GM23338 (cell line): Measurements from ENCODE around the gene PRDM1. TPM values are rescaled to one million over a fixed set of nuclear protein-coding genes. Genes with fewer than 3 reads are reported as not detected.

Source experiments
- ATAC-seq: fragments of 200-7000 bp; cut with Tn5 transposase; 3 replicates; pipeline ENCODE4 v1.9.1; 2020
- DNase-seq: peaks from one replicate; pipeline ENCODE4 v3.0.0-alpha.2; 2015; ENCODE audit warnings: low spot score
- H2AFZ ChIP-seq: fragments of 200-600 bp; sonication (generic); 2 replicates; pipeline ENCODE4 v1.8.0; 2016; ENCODE audit warnings: antibody characterized with exemption, mild to moderate bottlenecking, moderate library complexity
- H3F3A ChIP-seq: fragments of 200-600 bp; sonication (generic); replicated peaks from 2 replicates; pipeline ENCODE4 v1.8.0; 2017; ENCODE audit warnings: antibody characterized with exemption, mixed run types, low read depth
- H3K27ac ChIP-seq: fragments of 200-600 bp; sonication (generic); 2 replicates; pipeline ENCODE4 v1.6.1; 2016; ENCODE audit warnings: low read depth
- H3K27me3 ChIP-seq: fragments of 200-600 bp; sonication (generic); 2 replicates; pipeline ENCODE4 v1.8.0; 2016; ENCODE audit warnings: mild to moderate bottlenecking, mixed run types, moderate library complexity; ENCODE audit not compliant: insufficient read depth
- H3K36me3 ChIP-seq: fragments of 200-600 bp; sonication (generic); 2 replicates; pipeline ENCODE4 v1.8.0; 2016; ENCODE audit warnings: mild to moderate bottlenecking; ENCODE audit not compliant: insufficient read depth
- H3K4me1 ChIP-seq: fragments of 200-600 bp; sonication (generic); 2 replicates; pipeline ENCODE4 v1.8.0; 2016; ENCODE audit warnings: mild to moderate bottlenecking, moderate library complexity; ENCODE audit not compliant: insufficient read depth
- H3K4me2 ChIP-seq: fragments of 200-600 bp; sonication (generic); 2 replicates; pipeline ENCODE4 v1.7.1; 2017; ENCODE audit warnings: mixed run types
- H3K4me3 ChIP-seq: fragments of 200-600 bp; sonication (generic); 2 replicates; pipeline ENCODE4 v1.6.1; 2016; ENCODE audit warnings: mixed run types
- H3K79me2 ChIP-seq: fragments of 200-600 bp; sonication (generic); replicated peaks from 2 replicates; pipeline ENCODE4 v1.8.0; 2017; ENCODE audit warnings: mild to moderate bottlenecking; ENCODE audit not compliant: insufficient read depth
- H3K9me2 ChIP-seq: fragments of 200-600 bp; sonication (generic); 2 replicates; pipeline ENCODE4 v1.8.0; 2017; ENCODE audit not compliant: insufficient read depth
- H4K20me1 ChIP-seq: fragments of 200-600 bp; sonication (generic); replicated peaks from 2 replicates; pipeline ENCODE4 v1.8.0; 2017; ENCODE audit warnings: mild to moderate bottlenecking; ENCODE audit not compliant: insufficient read depth
- H3K27ac Mint-ChIP-seq: 2 replicates; pipeline ENCODE4 v1.8.0; 2020; ENCODE audit warnings: inconsistent platforms, mild to moderate bottlenecking, moderate library complexity, mixed read lengths
- H3K27me3 Mint-ChIP-seq: 3 replicates; pipeline ENCODE4 v1.8.0; 2022; ENCODE audit warnings: low read depth, mild to moderate bottlenecking, moderate library complexity, mixed read lengths, inconsistent platforms; ENCODE audit not compliant: insufficient read depth, poor library complexity
- H3K36me3 Mint-ChIP-seq: 3 replicates; pipeline ENCODE4 v1.8.0; 2021; ENCODE audit warnings: low read depth, mild to moderate bottlenecking, inconsistent platforms, moderate library complexity, mixed read lengths
- H3K4me1 Mint-ChIP-seq: 3 replicates; pipeline ENCODE4 v1.8.0; 2020; ENCODE audit warnings: mild to moderate bottlenecking, inconsistent platforms, mixed read lengths
- H3K4me3 Mint-ChIP-seq: 3 replicates; pipeline ENCODE4 v1.8.0; 2021; ENCODE audit warnings: moderate library complexity, mild to moderate bottlenecking, inconsistent platforms, mixed read lengths
- H3K9me3 Mint-ChIP-seq: 3 replicates; pipeline ENCODE4 v1.8.0; 2020; ENCODE audit warnings: moderate library complexity, mild to moderate bottlenecking, inconsistent platforms, mixed read lengths
- CREB1 ChIP-seq: fragments of 250-450 bp; sonication (Bioruptor Pico); IDR thresholded peaks from 2 replicates; pipeline ENCODE4 v1.5.0; 2020; ENCODE audit warnings: low read depth, mild to moderate bottlenecking, moderate library complexity
- EZH2 ChIP-seq: fragments of 200-600 bp; sonication (generic); IDR thresholded peaks from one replicate; pipeline ENCODE4 v1.8.0; 2017; ENCODE audit warnings: antibody characterized with exemption, mild to moderate bottlenecking, low read depth; ENCODE audit not compliant: unreplicated experiment
- EZH2phosphoT487 ChIP-seq: fragments of 200-600 bp; sonication (generic); IDR thresholded peaks from one replicate; pipeline ENCODE4 v1.8.1; 2018; ENCODE audit warnings: antibody characterized with exemption; ENCODE audit not compliant: unreplicated experiment
- JUNB ChIP-seq: IDR thresholded peaks from one replicate; pipeline ENCODE4 v1.6.1; 2016; ENCODE audit warnings: antibody characterized with exemption; ENCODE audit not compliant: unreplicated experiment
- NANOG ChIP-seq: IDR thresholded peaks from 2 replicates; pipeline ENCODE4 v1.6.1; 2016; ENCODE audit warnings: antibody characterized with exemption, borderline replicate concordance
- POLR2AphosphoS5 ChIP-seq: IDR thresholded peaks from 2 replicates; pipeline ENCODE4 v1.6.1; 2016; ENCODE audit warnings: antibody characterized with exemption, low read depth
- STAT1 ChIP-seq: IDR thresholded peaks from one replicate; pipeline ENCODE4 v1.6.1; 2016; ENCODE audit warnings: antibody characterized with exemption; ENCODE audit not compliant: unreplicated experiment
- ZNF114 ChIP-seq: fragments of 250-450 bp; sonication (Bioruptor Pico); IDR thresholded peaks from 2 replicates; pipeline ENCODE4 v1.5.0; 2020; ENCODE audit warnings: mild to moderate bottlenecking, moderate library complexity
- ZNF331 ChIP-seq: fragments of 250-450 bp; sonication (Bioruptor Pico); IDR thresholded peaks from 2 replicates; pipeline ENCODE4 v1.5.0; 2020; ENCODE audit warnings: low read depth, mild to moderate bottlenecking, moderate library complexity
- polyA plus RNA-seq: library from polyadenylated mRNA; unstranded; fragments of >200 nt; fragmentation: Nextera tagmentation; extraction: Ambion mirVana; gene quantifications from 2 replicates; pipeline ENCODE4 v1.2.1, GENCODE V29; 2016
- total RNA-seq: library from RNA; depleted of rRNA; stranded (reverse); fragments of >200 nt; shearing (Covaris generic); gene quantifications from 2 replicates; pipeline ENCODE4 v1.2.3, GENCODE V29; 2014
- TF ChIP-seq, protein P1 (sequence below), 2 experiments: fragments of 200-600 bp in 1 of 2; sonication (generic) in 1 of 2; conservative IDR thresholded peaks; 2 replicates each; pipeline versions ENCODE4 v1.5.1 to v1.6.1; 2016 to 2017; ENCODE audit warnings: antibody characterized with exemption in 2 of 2, low read depth in 2 of 2, mild to moderate bottlenecking in 2 of 2, moderate library complexity in 1 of 2
- TF ChIP-seq, protein P2 (sequence below): IDR thresholded peaks from one replicate; pipeline ENCODE4 v1.6.1; 2018; ENCODE audit warnings: antibody characterized with exemption; ENCODE audit not compliant: unreplicated experiment
- TF ChIP-seq, protein P3 (sequence below): IDR thresholded peaks from 2 replicates; pipeline ENCODE4 v1.6.1; 2016; ENCODE audit warnings: antibody characterized with exemption
- TF ChIP-seq, protein P4 (sequence below): fragments of 250-450 bp; sonication (Bioruptor Pico); IDR thresholded peaks from 2 replicates; pipeline ENCODE4 v1.5.0; 2020; ENCODE audit warnings: mild to moderate bottlenecking, moderate library complexity

The PRDM1 gene
- total and polyA plus RNA-seq, 2 experiments from 2014 or later: 0.65 to 0.73 TPM

DNA sequence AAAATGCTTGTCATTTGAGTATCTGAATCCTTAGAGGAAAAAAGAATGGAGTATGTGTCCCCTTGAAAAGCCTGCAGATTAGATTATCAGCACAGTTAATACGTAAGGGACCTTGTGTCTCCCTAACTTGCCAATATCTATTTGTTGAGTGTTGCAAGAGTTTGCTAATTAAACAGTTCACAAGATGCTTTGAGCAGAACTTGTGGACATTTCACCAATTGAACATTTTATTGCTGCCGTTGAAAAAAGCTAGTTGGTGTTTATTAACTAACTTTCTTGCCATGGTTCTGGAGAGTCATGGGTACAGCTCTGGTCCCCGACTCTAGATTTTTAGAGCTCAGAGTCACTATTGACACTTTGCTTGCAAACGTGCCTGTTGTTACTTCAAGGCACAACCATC is 30.6 kb upstream of the PRDM1 start:
- no peaks in the 10 kb centered on the region for H3K9me3 Mint-ChIP-seq
- Histone ChIP-seq H3K36me3 (no peaks in the 10 kb centered on the region), H2AFZ (no peak overlapping the region), H3K4me2 (no peak overlapping the region), H3K4me3 (no peak overlapping the region), H3K27ac (no peak overlapping the region), H4K20me1 (no peaks in the 10 kb centered on the region), H3K79me2 (no peaks in the 10 kb centered on the region), H3K4me1 (peaks cover 30% of the 10 kb centered on the region), H3K9me2 (0 out of 2 replicates have a peak, but pooled peaks cover 6% of the 10 kb centered on the region), H3F3A (no peaks in the 10 kb centered on the region), H3K27me3 (no peaks in the 10 kb centered on the region)
- ATAC-seq (no peak), DNase-seq (no peak)
- H3K36me3 Mint-ChIP-seq: no peaks in the 10 kb centered on the region
- H3K27ac Mint-ChIP-seq: no peak overlapping the region
- H3K4me1 Mint-ChIP-seq: peaks cover 31% of the 10 kb centered on the region
- peaks cover 3% of the 10 kb centered on the region for H3K27me3 Mint-ChIP-seq
- no peak overlapping the region for H3K4me3 Mint-ChIP-seq
- TF ChIP-seq POLR2AphosphoS5 (no peak), EZH2 (no peak), CREB1 (CRISPR knock-in tag) (no peak), JUNB (no peak), NANOG (no peak), ZNF114 (no peak), EZH2phosphoT487 (no peak), STAT1 (no peak), ZNF331 (CRISPR knock-in tag) (no peak)
- TF ChIP-seq, protein P1, sequence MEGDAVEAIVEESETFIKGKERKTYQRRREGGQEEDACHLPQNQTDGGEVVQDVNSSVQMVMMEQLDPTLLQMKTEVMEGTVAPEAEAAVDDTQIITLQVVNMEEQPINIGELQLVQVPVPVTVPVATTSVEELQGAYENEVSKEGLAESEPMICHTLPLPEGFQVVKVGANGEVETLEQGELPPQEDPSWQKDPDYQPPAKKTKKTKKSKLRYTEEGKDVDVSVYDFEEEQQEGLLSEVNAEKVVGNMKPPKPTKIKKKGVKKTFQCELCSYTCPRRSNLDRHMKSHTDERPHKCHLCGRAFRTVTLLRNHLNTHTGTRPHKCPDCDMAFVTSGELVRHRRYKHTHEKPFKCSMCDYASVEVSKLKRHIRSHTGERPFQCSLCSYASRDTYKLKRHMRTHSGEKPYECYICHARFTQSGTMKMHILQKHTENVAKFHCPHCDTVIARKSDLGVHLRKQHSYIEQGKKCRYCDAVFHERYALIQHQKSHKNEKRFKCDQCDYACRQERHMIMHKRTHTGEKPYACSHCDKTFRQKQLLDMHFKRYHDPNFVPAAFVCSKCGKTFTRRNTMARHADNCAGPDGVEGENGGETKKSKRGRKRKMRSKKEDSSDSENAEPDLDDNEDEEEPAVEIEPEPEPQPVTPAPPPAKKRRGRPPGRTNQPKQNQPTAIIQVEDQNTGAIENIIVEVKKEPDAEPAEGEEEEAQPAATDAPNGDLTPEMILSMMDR (conservative IDR thresholded peaks at IDR 0.05; ENCODE audit: low read depth in 2 of 2): no peak
- TF ChIP-seq, protein P2, sequence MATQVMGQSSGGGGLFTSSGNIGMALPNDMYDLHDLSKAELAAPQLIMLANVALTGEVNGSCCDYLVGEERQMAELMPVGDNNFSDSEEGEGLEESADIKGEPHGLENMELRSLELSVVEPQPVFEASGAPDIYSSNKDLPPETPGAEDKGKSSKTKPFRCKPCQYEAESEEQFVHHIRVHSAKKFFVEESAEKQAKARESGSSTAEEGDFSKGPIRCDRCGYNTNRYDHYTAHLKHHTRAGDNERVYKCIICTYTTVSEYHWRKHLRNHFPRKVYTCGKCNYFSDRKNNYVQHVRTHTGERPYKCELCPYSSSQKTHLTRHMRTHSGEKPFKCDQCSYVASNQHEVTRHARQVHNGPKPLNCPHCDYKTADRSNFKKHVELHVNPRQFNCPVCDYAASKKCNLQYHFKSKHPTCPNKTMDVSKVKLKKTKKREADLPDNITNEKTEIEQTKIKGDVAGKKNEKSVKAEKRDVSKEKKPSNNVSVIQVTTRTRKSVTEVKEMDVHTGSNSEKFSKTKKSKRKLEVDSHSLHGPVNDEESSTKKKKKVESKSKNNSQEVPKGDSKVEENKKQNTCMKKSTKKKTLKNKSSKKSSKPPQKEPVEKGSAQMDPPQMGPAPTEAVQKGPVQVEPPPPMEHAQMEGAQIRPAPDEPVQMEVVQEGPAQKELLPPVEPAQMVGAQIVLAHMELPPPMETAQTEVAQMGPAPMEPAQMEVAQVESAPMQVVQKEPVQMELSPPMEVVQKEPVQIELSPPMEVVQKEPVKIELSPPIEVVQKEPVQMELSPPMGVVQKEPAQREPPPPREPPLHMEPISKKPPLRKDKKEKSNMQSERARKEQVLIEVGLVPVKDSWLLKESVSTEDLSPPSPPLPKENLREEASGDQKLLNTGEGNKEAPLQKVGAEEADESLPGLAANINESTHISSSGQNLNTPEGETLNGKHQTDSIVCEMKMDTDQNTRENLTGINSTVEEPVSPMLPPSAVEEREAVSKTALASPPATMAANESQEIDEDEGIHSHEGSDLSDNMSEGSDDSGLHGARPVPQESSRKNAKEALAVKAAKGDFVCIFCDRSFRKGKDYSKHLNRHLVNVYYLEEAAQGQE: no peak
- TF ChIP-seq, protein P3, sequence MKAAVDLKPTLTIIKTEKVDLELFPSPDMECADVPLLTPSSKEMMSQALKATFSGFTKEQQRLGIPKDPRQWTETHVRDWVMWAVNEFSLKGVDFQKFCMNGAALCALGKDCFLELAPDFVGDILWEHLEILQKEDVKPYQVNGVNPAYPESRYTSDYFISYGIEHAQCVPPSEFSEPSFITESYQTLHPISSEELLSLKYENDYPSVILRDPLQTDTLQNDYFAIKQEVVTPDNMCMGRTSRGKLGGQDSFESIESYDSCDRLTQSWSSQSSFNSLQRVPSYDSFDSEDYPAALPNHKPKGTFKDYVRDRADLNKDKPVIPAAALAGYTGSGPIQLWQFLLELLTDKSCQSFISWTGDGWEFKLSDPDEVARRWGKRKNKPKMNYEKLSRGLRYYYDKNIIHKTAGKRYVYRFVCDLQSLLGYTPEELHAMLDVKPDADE: no peak
- TF ChIP-seq, protein P4, sequence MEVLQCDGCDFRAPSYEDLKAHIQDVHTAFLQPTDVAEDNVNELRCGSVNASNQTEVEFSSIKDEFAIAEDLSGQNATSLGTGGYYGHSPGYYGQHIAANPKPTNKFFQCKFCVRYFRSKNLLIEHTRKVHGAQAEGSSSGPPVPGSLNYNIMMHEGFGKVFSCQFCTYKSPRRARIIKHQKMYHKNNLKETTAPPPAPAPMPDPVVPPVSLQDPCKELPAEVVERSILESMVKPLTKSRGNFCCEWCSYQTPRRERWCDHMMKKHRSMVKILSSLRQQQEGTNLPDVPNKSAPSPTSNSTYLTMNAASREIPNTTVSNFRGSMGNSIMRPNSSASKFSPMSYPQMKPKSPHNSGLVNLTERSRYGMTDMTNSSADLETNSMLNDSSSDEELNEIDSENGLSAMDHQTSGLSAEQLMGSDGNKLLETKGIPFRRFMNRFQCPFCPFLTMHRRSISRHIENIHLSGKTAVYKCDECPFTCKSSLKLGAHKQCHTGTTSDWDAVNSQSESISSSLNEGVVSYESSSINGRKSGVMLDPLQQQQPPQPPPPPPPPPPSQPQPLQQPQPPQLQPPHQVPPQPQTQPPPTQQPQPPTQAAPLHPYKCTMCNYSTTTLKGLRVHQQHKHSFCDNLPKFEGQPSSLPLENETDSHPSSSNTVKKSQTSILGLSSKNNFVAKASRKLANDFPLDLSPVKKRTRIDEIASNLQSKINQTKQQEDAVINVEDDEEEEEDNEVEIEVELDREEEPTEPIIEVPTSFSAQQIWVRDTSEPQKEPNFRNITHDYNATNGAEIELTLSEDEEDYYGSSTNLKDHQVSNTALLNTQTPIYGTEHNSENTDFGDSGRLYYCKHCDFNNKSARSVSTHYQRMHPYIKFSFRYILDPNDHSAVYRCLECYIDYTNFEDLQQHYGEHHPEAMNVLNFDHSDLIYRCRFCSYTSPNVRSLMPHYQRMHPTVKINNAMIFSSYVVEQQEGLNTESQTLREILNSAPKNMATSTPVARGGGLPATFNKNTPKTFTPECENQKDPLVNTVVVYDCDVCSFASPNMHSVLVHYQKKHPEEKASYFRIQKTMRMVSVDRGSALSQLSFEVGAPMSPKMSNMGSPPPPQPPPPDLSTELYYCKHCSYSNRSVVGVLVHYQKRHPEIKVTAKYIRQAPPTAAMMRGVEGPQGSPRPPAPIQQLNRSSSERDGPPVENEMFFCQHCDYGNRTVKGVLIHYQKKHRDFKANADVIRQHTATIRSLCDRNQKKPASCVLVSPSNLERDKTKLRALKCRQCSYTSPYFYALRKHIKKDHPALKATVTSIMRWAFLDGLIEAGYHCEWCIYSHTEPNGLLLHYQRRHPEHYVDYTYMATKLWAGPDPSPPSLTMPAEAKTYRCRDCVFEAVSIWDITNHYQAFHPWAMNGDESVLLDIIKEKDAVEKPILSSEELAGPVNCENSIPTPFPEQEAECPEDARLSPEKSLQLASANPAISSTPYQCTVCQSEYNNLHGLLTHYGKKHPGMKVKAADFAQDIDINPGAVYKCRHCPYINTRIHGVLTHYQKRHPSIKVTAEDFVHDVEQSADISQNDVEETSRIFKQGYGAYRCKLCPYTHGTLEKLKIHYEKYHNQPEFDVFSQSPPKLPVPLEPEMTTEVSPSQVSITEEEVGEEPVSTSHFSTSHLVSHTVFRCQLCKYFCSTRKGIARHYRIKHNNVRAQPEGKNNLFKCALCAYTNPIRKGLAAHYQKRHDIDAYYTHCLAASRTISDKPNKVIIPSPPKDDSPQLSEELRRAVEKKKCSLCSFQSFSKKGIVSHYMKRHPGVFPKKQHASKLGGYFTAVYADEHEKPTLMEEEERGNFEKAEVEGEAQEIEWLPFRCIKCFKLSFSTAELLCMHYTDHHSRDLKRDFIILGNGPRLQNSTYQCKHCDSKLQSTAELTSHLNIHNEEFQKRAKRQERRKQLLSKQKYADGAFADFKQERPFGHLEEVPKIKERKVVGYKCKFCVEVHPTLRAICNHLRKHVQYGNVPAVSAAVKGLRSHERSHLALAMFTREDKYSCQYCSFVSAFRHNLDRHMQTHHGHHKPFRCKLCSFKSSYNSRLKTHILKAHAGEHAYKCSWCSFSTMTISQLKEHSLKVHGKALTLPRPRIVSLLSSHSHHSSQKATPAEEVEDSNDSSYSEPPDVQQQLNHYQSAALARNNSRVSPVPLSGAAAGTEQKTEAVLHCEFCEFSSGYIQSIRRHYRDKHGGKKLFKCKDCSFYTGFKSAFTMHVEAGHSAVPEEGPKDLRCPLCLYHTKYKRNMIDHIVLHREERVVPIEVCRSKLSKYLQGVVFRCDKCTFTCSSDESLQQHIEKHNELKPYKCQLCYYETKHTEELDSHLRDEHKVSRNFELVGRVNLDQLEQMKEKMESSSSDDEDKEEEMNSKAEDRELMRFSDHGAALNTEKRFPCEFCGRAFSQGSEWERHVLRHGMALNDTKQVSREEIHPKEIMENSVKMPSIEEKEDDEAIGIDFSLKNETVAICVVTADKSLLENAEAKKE (CRISPR knock-in tag): no peak
